Mesenteric fat pad (tissue), 1 donor: ENCODE data around the gene CCNDBP1. TPM values are rescaled to one million over a fixed set of nuclear protein-coding genes. Genes with fewer than 3 reads are reported as not detected.

Experiments
- DNase-seq: peaks from one replicate; pipeline ENCODE4 v3.0.0-alpha.2; 2020; ENCODE audit warnings: low spot score
- total RNA-seq: library from RNA; stranded (reverse); fragmentation: NEBNext Ultra II Directional; extraction: Animal tissue kit (Norgen Biotek cat#: 25700); gene quantifications from one replicate; pipeline ENCODE4 v1.2.1, GENCODE V29; 2021
- donor health status: DM: yes; HTN: yes; CAD: no.

CCNDBP1 gene
- total RNA-seq, 1 donor from 2014 or later, result 56.3 TPM

DNA sequence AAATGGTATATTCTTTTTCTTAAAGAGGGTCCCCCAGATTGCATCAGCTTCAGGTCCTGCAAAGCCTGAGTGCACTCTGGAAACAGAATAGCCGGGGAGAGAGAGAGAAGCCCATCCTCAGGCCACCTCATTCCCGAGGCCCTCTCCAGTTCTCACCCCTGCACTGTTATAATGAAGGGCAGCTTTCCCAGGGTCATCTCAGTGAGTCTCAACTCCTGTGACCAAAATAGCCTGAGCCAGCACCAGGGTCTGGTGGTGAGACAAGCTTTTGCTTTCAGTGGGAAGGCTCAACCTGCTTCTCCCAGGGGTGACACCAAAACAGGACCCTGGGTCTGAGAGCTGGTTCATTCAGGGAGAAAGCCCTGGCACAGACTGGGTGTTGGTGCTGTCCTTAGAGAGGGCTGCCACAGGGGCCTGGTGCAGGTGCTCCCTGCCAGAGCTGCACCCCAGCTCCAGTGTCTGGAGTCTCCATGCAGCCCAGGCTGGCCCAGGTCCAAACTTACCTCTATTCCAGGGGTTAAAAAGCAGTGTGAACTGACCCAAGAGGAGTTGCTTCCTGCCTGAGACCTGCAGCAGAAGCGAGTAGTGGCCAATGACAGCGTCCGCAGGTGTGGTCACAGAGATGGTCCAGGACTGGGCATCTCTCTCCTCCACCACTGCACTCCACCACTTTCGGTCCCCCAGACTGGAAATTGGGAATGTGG, 29.5 kb downstream of the CCNDBP1 start:
- DNase-seq, result peak; percentile 62

GRCh38 chr15:43215961-43216360, 30.8 kb downstream of the CCNDBP1 start:
- DNase-seq, result peak; percentile 51

DNA sequence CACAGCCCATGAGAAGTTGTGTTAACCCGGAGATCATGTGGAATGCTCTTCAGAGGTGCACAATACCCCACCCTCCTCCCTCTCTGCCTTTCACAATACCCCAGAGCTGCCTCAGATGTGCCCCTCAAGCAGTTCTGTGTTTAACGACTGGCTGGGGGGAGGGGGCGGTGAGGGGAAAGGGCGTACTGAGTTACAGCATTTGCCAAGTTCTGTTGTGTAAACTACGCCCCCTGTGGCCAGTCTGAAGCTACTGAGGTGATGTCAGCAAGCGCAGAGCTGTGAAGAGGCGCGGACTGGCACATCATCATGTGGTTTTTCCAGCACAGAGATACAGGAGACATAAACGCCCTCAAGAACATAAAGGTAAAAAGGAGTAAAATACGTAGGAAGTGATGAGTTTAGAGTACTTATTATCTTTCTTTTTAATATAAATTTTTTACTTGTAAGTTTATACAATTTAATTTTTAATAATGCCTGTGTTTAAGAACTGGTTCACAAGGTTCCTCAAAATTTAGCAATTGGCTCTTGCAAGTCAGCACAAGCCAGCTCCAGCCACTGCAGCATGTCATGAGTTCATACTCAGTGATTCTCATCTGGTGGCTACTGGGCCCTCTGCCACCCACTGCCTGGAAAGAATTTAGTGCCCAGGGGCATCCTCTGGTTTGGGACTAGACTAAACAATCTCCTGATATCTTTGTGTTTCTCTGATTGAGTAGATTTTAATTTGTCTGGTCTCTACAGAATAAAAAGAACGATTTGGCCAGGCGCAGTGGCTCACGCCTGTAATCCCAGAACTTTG, 33.9 kb downstream of the CCNDBP1 start:
- peak; percentile 30 for DNase-seq

DNA sequence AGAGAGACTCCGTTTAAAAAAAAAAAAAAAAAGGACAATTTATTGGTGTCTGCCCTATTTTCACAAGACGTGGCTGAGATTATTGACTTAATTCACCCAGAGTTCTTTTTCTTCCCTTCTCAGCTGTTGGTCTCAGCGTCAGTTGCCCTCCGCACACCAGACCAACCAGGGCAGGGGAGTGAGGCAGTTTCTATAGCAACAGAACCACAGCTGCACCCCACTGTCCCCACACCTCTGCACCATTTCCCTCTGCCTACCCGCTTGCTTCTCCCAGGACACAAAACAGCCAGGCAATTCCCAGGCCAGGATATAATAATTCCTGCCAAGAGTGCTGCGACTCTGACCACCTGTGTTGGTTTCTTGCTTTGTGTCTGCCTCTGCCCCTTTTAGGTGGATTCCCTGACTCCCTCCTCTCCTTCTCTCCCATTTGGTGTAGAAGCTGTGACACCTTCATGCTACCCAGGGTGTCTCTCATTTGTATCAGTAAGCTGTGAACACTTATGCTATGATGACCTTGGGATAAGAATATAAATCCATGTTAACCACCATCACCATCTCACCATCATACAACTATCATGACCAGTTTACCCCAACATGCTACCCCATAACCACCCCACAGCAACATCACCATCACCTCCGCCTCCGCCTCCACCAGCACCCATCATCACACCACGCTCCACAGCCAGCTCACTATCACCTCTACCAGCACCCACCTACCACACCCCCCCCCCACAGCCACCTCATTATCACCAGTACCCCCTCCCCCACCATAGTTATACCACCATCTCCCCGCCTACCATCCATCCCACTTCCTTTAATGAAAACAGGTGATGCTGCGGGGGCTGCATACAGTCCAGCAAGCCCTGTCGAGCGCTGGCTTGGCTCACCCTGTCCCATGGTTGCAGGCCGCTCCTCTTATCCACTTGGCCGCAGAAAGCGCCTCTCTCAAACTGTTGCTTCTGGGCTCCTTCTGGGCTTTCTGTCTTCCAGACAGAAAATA, 35.0 kb downstream of the CCNDBP1 start:
- DNase-seq, result peak; percentile 71

GRCh38 chr15:43220991-43221403, 35.8 kb downstream of the CCNDBP1 start, which contains the start of gene EPB42:
EPB42 (minus strand) TSS chr15:43221018; CDS start chr15:43220825, 193 bp downstream.
- no peak for DNase-seq

DNA sequence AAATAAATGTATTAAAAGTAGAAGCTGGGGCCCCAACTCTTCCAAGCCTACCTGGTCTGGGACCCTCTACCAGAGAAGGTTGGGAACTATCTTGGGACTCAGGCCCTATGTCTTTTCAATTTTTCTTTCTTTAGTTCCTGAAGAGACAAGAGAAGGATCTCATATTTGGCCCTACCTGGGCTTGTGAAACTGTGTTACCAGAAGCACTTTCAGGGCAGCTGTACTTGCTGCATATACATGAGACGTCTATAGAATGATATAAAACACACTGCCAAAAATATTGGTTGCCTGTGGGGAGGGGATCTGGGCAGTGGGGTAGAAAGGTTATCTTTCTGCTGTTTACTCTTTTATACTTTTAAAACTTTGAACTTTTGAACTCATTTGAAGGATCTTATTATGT, 36.2 kb downstream of the CCNDBP1 start:
- DNase-seq, result no peak

- peak; percentile 6 for DNase-seq
Observed at GRCh38 chr15:43225201-43225949, 40.2 kb downstream of the CCNDBP1 start.

- peak; percentile 60 for DNase-seq
Observed at GRCh38 chr15:43225950-43226255, 40.7 kb downstream of the CCNDBP1 start.

DNA sequence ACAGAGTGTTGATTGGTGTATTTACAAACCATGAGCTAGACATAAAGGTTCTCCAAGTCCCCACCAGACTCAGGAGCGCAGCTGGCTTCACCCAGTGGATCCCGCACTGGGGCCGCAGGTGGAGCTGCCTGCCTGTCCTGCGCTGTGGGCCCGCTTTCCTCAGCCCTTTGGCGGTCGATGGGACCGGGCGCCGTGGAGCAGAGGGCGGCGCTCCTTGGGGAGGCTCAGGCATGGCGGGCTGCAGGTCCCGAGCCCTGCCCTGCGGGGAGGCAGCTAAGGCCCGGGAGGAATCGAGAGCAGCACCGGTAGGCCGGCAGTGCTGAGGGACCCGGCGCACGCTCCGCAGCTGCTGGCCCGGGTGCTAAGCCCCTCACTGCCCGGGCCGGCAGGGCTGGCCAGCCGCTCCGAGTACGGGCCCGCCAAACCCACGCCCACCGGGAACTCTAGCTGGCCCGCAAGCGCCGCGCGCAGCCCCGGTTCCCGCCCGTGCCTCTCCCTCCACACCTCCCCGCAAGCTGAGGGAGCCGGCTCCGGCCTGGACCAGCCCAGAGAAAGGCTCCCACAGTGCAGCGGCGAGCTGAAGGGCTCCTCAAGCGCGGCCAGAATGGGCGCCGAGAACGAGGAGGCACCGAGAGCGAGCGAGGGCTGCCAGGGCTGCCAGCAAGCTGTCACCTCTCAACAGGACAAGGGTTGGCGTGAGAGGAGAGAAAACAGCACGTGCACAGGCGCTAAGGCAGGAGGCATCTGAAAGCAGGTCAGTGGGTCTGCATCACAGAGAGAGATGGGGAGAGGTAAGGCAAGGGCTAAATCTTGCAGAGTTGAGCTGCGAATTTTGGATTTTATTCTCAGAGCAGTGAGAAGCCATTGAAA, 41.5 kb downstream of the CCNDBP1 start:
- DNase-seq, result peak; percentile 85

DNA sequence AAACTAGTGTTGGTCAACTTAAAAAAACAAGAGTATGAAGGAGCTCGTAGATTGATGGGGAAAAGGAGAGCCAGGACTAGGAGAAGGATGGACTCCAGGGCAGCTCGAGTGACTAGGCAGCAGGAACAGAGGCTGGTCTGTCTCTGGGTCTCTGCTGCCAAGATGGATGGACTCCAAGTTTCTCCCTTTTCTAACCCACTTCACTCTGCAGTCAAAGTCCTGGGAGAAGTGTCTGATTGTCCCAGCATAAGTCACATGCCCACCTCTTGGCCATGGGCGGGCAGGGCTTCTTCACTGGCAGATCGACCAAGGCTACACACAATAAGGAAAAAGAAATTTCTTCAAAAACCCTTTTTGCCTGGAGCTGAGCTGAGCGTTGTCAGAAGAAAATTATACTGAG, 44.8 kb downstream of the CCNDBP1 start:
- peak; percentile 43 for DNase-seq

DNA sequence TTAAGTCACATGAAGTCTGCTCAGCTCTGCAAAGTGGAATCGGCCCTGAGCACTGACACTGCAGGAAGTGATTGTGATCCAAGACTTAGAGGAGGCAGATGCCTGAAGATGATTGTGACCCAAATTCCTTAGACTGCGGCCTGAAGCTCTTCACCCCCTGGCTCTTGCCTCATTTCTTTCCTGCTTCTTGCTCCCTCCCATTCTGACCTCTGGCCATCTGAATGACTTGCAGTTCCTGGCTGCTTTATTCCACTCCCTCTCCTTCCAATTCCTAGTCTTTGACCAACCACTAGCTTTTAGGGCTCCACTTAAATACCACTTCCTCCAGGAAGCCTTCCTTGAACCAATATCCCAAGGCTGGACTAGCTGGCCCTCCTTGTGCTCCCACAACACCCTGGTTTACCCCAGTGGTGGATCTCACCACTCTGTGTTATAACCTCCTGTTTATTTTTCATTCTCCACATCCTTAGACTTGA, 45.5 kb downstream of the CCNDBP1 start:
- peak; percentile 60 for DNase-seq

GRCh38 chr15:43232289-43232874, 47.2 kb downstream of the CCNDBP1 start:
- DNase-seq, result no peak

DNA sequence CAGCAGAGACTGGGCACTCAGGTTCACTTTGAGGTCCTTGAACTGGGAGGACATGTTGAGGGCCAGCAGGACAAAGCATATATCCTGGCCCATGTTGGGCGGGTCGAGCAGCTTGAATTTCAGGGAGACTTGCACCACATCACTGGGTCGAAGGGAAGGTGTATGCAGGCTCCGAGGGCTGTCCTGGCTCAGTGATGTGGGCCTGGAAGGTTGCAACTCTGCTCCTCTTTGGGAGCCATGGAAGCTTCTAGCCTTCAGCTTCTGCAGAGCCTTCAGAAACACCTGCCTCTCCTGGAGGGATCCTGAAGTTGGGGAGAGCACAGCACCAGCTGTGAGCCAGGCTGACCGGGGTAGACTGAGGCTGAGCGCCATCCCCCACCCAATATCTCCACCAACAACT, 50.3 kb downstream of the CCNDBP1 start:
- DNase-seq, result peak; percentile 69

GRCh38 chr15:43237842-43238470, 52.8 kb downstream of the CCNDBP1 start:
- peak; percentile 45 for DNase-seq

DNA sequence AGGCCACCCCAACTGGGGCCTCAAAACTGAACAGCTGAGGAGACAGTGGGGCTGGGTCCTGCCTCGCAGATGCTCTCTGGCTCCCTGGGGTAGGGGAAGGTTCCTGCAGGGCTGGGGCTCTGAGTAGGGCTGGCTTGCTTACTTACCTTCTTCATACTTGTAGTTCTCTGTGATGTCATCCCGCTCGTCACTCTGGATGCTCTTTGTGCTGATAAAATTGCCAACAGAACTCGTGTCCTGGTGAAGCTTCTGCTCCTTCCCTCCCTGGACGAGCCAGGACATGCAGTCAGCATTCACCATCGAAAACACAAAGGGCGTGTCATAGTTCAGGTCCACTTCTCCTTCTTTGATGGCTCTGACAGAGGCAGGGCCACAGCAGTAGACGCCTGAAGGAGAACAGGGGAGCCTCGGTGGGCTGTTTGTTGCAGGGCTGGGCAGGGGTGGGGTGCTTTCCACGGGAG, 53.5 kb downstream of the CCNDBP1 start:
- DNase-seq, result peak; percentile 74

DNA sequence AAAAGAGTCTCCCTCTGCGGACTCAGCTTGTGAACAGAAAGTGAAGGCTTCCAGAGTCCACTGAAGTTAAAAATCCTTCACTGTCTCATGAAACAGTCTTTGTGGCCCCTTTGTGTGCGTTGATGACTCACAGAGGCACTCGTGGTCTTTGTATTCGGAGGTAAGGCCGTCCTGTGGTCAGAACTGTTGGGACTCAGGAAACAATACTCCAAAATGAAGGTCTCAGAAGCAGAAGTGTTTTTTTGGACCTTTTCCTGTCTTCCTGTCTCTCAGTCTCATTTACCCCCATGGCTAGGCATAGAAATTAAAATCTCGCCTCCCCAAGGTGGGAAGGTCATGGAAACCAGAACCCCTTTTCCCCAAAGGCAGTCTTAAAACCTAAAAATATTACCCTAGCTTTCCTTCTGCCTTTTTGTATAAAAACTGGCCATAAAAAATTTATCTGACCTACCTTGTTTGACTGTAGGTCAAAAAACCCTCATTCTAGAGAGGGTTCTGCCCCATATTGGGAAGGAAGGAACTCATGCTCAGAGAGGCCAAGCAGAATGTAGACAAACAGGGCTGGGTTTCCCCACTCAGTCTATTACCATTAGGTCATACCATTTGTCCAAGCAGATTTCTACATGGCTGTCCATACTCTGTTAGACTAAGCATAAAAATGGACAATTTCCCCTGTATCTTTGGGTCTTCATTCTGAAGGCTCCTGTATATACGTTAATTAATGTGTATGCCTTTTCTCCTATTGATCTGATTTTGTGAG, 54.7 kb downstream of the CCNDBP1 start:
- DNase-seq, result peak; percentile 12

- peak; percentile 53 for DNase-seq
Observed at GRCh38 chr15:43241100-43241499, 55.9 kb downstream of the CCNDBP1 start.

DNA sequence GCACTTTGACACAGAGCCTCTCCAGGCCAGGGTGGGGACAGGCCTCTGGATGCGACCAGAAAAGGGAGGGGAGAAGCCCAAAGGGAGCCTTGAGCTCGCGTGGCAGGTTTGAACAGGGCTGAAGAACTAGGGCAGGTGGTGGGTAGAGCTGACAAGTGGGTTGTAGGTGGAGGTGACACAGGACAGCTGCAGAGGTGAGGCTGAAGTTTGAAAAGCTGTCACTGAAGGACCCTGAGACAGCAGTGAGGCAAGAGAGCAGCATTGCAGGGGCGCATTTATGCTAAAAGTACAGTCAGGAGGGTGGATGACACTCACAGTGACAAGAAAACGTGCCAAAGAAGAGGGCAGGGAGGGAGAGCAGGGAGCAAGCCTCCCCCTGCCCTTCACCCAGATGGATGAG, 57.4 kb downstream of the CCNDBP1 start:
- DNase-seq, result peak; percentile 26
